NCI-H1048 (cell line): ENCODE measurements around the gene FSTL4.

Source experiments
- DNase-seq: peaks from one replicate; lab custom pipeline; 2025; lab: John Stamatoyannopoulos, UW

The FSTL4 gene

DNA sequence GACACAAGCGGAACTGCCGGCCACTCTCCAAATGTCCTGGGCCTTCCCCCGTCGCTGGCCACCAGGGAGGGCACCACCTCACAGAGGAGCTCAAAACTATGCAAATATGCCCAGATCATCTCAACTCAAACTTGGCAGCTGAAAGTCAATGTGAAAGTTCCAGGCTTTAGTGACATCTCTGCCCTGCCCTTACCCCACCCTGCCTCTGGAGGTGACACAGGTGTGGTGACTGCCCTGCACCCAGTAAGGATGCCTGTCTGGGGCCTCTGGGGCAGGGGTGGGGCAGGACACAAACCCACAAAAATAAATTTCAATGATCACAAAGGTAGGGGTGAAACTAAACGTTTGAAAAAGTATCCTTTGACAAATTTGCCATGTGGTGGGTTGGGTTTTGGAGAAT lies 347.1 kb downstream of the FSTL4 start:
- no peak for DNase-seq

DNA sequence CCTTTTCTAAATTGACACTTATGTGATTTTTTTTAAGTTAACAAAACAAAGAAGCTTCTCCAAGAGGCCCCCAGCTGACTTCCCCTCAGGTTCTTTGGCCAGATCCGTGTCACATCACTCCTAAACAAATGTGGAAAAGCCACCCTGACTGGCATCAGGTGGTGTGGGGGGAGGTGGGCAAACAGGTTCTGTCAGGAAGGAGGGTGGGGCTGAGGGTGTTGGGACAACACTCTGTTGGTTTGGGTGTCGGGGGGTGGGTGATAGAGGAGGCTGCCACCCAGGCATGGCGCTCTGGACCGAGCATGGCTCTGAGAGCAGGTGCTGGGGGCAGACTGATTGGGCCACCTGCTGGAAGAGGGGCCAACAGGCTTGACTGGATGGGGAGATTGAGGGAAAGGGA lies 349.7 kb downstream of the FSTL4 start:
- DNase-seq = no peak

DNA sequence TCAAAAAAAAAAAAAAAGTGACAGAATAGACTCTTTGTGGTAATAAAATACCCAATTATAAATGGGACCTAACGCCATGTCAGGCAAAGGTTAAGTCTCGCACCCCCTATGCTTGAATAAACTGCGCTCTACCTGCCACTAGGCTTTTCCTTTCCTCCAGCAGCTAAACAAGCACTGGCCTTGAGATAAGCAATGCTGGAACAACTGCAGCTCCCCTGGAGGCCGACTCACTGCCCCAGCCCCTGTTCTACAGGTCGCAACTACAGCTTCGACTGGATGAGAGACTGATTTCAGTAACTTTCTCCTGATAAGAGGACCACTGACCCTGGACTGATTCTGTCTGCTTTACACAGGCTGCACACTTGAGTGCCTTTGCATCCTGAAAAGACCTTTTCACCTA lies 350.3 kb downstream of the FSTL4 start:
- no peak for DNase-seq

DNA sequence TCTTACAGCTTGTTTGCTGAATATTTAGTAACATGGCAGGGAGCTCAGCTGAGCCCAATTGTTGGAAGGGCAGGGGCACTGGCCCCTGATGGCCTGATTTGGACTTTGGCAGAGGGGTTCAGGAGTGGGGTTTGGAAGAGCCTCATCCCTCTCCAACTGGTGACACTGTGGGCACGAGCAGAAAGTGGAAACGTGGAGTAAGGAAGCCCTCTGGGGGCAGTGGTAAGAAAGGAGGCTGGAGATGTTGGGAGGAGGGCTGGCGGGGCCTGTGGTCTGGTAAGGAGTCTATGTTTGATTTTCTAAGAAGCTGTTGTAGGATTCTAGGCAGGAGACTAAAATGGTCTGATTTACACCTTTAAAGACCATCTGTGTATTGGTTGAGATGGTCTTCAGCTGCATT lies 351.6 kb downstream of the FSTL4 start:
- DNase-seq = no peak

DNA sequence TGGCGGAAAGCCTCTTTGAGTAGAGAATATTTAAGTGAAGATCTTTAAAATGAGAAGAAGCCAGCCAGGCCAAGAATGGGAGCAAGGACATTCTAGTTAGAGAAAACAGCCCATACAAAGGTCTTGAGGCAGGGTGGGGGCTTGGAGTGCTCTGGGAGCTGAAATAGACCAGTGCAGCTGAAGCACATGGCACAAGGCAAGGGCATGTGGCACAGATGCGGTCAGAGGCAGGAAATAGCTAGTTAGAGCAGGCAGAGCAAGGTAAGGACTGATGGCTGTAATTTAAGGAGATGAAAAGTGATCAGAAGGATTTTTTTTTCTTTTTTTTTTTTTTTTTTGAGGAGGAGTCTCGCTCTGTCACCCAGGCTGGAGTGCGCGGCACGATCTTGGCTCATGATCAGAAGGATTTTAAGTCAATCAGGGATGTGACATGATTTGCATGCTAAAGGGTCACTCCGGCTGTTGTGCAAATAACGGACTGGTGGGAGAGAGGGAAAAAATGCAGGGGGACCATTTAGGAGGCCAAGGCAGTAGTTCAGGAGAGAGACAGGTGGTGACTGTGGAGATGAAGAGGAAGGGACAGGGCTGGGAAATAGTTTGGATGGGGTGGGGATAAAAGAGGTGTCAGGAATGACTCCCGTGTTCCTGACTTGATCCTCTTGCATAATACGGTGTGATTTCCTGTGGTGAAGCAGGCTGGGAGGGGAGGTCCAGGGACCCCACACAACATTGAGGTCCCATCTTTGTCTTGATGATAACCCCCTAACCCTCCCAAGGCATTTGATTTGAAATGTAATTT lies 352.9 kb downstream of the FSTL4 start:
- no peak for DNase-seq

DNA sequence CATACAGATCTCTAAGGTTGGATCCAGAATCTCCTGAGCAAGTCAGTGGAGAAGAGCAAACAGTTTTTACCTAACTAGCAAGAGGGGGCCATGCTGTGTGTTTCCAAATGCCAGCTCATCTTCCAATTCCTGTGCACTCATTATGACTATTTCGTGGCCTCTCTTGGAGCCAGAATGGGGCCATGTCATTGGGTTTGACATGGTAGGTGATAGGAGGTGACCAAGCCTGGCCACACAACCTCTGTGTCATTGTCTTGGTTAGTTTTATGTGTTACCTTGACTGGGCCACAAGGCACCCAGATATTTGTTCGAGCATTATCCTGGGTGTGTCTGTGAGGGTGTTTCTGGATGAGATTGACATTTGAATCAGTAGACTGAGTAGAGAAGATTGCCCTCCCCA lies 354.4 kb downstream of the FSTL4 start:
- no peak for DNase-seq

DNA sequence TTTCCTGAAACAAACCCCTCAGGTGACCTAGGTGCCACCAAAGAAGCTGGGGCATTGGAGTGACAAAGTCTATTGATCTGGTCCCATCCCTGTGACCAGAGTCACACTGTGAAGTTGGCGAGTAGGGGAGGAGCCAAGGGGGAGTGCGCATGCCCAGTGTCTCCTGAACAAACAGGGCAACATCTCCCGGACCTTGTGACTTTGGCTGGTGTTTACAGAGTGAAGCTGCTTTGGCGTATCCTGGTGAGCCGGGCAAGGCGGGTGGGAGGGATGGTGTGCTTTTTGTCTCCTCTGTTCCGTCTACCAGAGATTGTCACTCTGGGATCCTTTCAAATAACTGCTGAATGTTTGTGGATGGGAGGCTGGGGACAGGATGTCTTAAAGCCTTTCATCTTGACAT lies 356.1 kb downstream of the FSTL4 start:
- DNase-seq = no peak

DNA sequence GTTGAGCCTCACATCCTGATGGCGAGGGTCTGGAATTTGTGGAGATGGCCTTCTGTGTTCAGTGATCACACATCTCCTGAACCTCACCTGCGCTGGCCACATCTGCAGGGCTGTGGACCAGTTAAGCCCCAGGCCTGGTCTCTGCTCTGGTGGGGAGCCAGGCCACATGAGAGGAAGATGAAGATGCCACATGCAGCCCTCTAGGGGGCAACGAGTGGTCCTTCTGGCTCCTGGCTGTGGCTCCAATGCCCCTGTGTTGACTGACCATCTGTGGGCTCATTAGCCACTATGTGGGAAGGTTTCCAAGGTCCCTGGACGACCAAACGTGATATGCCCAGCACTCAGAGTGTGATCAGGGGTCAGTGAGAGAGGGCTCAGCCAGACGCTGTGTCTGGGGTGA lies 357.5 kb downstream of the FSTL4 start:
- no peak for DNase-seq

DNA sequence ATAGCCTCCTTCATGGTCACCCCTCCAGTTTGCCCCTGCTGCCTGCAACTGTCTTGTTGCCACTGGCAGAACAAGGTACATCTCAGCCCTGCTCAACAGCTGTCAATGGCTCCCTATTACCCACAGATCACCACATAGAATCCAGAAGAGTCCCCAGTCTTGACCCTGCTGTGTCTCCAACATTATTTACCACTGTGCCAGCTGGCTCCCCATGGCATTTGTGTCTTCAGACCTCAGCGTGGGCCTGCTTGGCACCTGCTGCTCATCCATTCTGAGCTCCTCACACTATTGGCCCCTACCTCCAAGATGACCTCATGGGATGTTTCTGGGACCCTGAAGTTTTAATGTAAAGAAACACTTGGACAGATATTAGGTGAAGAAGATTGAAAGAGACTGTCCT lies 358.7 kb downstream of the FSTL4 start:
- DNase-seq = no peak

DNA sequence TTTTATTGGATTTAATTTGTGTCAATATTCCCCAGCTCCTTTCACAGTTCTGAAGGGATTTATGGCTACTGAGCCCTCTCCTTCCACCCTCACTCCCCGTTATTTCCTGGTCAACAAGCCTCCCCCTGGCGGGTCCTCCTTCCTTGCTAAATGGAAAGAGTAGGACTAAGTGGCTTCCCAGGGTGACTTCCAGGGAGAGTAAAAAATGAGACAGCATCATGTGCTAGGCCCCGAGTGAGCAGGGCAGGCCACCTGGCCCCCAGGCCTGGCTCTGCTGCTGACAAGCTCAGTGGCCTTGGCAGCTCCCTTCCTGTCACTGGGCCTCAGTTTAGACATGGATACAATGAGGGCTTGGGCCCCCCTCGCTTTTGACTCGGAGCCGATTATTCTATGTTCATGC lies 359.3 kb downstream of the FSTL4 start:
- DNase-seq = no peak

DNA sequence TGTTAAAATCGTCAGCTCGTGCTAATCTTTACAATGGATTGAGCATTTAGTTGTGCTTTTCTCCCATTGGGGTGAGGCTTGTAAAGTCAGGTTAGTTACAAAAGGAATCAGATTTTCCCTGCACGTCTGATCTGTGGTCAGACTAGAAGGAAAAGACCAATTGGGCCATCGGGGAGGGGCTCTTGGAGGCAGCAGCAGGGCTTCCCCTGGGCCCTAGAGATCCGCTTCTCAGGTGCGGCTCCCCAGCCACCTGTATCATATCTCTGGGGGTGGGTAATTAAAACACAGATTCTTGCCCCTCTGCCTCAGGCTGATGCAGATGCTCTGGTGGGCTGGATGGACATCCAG lies 360.2 kb downstream of the FSTL4 start:
- no peak for DNase-seq

DNA sequence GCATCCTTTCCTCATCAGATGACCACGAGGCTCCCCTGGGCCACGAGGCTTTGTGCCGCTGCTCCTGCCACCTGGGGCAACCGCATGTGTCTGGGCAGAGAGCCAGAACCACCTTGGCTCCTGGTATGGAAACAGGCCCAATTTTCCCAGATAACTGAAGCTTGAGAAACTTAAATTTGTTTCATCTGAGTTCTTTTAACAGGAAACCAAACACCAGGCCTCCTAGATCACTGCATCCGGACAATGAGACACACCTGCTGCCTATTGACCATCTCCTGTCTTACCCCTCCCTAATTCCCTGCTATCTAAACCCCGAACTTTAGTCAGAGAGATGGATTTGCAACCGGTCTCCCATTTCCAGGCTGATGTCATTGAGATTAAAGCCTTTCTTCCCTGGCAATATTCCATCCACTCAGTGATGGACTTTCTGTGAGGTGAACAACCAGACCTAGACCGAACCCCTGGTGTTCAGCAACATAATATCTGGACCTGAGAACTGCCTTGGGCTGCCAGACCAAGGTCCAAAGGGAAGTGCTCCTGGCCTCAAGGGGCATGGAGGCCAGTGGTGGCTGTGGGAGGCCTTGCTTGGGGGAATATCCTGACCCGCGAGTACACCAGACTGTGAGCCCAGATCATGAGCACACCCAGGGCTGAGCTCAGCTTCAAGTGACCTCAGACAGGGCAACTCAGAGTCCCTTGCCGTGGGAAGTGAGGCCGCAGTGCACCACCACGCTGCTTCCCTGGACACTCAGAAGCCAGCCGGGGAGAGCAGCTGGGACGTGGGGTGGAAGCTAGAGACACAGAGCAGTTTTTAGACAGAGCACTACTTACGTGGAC lies 360.8 kb downstream of the FSTL4 start:
- DNase-seq = no peak

DNA sequence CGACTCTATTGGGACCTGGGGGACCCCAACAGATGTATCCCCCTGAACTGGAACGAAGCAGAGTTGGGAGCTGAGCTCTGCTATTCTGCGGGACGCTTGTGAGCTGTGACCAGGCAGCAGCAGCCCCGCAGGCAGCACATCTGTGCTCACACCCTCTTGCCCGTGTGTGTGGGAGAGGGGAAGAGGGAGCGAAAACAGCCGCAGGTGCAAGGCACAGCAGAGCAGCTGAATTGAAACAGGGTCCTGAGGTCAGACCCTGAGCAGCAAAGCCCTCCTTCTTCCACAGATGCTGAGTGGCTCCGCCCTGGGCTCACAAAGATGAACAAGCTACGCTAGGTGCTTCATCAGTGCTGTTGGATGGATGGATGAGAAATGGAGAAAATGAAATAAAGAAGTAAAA lies 361.8 kb downstream of the FSTL4 start:
- no peak for DNase-seq

DNA sequence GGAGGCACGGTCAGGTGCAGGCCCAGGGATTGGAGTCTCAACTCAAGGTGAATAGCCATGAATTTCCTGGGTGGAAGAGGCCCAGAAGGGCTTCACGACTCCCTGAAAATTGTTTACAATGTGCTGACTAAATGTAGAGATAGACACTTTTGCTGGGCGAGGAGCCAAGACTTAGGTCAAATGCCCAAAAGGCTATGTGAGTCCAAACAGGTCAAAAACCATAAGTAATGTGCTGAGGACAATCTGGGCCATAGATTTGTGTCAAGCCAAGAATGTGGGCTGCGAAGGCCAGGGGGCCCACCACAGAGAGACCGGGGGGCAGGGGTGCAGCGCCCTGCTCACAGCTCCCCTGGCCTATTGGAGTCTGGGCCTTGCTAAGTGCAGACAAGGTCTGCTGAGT lies 362.7 kb downstream of the FSTL4 start:
- DNase-seq = no peak

DNA sequence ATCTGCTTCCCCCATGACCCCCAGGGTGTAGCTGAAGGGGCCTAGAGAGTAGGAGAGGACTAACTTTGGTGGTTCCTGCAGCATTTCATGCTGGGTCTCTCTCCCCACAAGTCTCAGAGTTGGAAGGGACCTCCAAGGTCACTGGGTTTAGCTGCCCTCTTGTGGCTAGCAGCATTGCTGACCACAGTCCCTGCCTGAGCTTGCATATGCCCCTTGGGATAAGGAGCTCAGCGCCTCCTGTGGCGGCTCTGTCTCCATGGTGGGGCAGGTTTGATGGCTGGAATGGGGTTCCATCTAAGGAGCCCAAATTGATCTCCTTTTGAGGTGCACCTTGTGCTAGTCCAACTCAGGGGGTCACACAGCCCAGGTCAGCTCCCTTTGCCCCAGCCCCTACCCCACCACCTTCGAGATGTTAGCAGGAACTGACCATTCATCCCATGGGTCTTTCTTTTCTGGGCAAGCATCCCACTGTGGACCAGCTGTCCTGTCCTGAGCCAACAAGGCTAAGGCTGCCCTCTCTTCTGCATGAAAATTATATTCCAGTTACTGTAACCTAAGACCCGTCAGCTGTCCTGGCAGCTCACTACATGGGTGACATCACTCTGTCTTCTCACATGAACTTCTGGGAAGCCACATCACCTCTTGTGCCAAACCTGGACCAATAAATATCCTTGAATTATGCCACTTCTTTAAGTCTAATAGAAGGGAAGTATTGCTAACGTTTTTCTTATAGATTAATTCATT lies 364.3 kb downstream of the FSTL4 start:
- no peak for DNase-seq

DNA sequence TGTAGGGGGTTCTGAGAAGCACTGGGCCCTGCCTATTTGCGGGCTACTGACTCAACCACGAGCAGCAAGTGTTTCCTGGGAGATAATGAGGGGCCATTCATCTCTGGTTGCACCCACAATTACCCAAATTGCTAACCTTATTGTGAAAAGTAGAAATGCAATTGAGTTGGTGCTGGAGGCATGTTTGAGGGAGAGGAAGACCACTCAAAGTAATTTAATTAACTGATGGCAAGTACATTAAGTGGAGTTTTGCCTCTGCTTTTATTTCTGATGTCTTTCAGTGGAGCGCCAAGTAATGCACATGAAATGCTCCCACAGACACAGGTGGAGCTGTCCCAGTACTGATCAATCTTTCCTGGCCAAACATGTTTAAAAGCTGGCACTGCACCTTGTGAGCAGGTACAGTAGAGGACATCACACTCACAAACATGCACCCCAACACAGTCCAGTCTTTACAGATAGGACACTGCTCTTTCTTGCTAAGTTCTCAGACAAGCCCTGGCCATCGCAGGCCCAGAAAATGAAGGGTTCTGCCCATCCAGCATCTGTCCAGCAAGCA lies 365.1 kb downstream of the FSTL4 start:
- no peak for DNase-seq

DNA sequence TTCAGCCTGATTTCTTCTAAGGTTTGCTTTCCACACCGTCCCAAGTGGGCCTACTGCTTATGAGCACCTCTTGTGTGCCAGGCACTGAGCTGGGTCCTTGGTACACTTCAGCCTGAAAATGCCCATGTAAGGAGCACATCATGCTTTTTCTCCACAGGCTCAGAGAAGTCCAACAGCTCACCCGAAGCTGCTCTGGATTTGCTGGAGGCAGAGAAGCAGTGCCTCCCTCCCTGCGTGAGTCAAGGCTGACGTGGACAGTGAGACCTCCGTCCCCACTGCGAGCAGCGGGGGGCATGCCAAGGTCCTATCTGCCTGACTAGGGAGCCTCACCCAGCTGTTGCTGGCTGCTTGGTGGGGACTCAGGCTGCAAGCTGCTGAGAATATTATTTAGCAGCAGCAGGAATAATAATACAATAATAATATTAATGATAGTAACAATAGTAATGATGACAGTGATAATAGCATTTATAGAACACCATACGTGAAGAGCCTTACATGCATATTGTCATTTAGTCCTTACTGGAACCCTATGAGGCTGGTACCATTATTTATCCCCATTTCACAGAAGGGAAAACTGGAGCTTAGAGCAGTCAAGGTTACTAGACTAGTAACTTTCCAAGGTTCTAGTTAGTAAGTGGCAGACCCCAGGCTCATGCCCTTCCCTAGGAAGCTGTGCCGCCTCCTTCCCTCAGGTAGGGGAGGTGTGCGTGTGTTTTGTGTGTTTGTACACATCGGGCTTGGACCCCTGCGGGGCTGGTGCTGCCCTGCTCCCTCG lies 365.8 kb downstream of the FSTL4 start:
- DNase-seq = no peak

DNA sequence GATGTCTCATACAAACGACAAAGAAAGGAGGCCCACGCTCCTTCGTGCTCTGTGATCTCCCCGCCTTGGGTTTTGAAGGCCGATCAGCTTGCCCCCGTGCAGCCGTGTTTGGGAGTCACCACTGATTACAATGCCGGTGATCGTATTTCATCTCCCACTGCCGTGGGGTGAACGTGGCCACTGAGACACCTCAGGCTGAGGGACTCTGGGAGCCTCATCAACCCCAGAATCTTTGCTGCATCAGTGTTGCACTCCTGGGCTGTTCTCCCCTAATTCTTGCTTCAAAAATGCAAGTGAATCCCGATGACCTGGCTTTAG lies 366.3 kb downstream of the FSTL4 start:
- no peak for DNase-seq

DNA sequence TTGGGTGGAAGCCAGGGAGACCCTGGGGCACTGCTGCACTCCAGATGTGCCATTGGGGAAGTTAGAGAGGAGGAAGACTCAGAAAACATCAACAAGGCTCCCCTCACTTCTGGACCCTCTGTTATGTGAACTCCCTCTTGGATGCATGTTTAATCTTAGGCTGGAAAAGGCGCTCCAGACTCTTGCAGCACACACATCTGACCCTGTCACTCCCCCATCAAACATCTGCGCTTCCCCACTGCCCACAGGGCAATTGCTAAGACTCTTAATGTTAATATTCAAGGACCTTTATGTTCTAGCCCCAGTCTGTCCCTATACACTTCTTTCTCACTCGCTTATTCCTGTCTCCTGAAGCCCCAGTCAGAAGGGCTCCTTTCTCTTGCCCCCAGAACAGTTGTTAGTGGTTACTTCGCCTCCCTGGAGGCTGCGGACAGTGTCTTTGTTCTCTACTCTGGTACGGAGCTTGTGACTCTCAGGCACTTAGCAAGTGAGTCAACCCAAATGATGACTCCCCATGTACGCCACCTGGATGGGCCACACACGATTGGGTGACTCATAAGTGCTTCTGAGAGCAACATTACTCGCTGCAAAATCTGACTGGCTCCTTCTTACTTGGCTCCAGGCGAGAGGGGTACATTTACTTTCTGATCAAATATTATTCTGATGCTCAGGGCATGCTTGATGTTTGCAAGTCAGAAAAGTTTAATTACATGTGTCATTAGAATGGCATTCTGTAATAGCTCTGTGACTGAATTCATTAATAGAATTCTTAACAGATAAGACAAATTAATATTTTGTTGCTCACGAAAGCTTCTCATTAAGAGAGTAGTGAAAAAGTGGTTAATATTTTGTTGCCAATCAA lies 366.9 kb downstream of the FSTL4 start:
- DNase-seq = no peak

DNA sequence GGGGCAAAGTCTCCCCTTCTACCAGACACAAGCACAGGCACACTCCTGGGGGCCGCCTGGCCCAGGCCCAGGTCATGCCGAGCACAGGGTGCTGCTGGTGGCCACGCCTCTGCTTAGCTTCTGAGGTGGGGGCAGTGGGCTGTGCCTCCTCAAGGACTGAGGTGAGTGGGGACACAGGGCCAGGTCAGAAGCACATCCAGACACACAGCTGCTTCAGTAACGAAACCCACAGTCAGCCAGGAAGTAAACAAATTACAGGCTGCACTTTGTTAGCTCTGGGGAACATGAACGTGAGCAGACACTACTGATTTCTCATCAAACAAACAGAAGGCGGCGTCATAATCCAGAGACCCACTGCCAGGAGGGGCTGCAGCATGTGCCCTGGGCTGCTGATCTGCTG lies 368.1 kb downstream of the FSTL4 start:
- DNase-seq = no peak

DNA sequence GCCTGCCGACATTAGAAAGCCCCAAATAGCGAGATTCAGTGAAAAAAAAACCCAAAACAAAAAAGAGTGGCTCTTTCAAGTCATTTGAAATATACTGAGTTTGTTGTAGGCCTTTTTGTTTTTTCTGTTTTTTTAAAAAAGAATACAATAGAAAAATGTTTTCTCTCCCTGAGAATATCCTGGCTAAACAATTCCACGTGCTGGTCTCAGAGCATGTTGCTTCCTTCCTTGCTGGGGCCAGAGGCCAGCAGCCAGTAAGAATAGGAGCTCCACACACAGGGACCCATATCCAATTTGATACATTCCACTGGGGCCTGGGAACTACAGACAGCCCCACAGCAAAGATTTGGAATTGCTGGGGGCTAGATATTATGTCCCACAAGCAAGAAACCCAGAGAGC lies 369.1 kb downstream of the FSTL4 start:
- DNase-seq = no peak
